HCT116 (cell line): Measurements from ENCODE around the gene SLC8A1. TPM values are rescaled to one million over a fixed set of nuclear protein-coding genes. Genes with fewer than 3 reads are reported as not detected.

ENCODE experiments used
- ATAC-seq: fragments of 200-7000 bp; cut with Tn5 transposase; 2 replicates; pipeline ENCODE4 v1.9.1; 2020; ENCODE audit warnings: mild to moderate bottlenecking, moderate library complexity
- BruUV-seq: library from RNA; stranded (reverse); fragments of 400-500 nt; replicated peaks from 2 replicates; lab custom pipeline; 2021; lab: Mats Ljungman, UMichigan
- CTCF ChIA-PET: fragments of 300-600 bp; sonication (Branson Sonifier 250); formaldehyde crosslinking; loops from one replicate; lab custom pipeline; 2021; ENCODE audit warnings: antibody characterized with exemption; lab: Charles Lee
- POLR2A ChIA-PET: fragments of 300-600, 350-600 bp; sonication (Branson Sonifier 250); formaldehyde crosslinking; loops from one replicate; lab custom pipeline; 2021; ENCODE audit warnings: antibody characterized with exemption; lab: Charles Lee
- RAD21 ChIA-PET, 2 experiments: fragments of 300-600 bp; sonication (Branson Sonifier 250); formaldehyde crosslinking; loops; one replicate each; lab custom pipeline; 2023; ENCODE audit warnings: low total read pairs in 2 of 2; ENCODE audit not compliant: uncharacterized antibody in 2 of 2, unreplicated experiment in 2 of 2, low non-redundant PET in 1 of 2; lab: Charles Lee
- DNase-seq: peaks from one replicate; pipeline ENCODE4 v3.0.0-alpha.2; 2010; ENCODE audit warnings: low read depth, low spot score
- H2AFZ ChIP-seq: fragments of 200-600 bp; shearing (Covaris generic), sonication (generic); 2 replicates; pipeline ENCODE4 v1.6.1; 2017; ENCODE audit warnings: low read depth, mixed run types, mixed read lengths, antibody characterized with exemption, low read length; ENCODE audit not compliant: poor library complexity, severe bottlenecking
- H3K27ac ChIP-seq: 2 replicates; pipeline ENCODE4 v1.5.1; 2012; ENCODE audit warnings: low read depth, low read length
- H3K27me3 ChIP-seq: fragments of 200-600 bp; sonication (generic); 2 replicates; pipeline ENCODE4 v1.6.1; 2016; ENCODE audit warnings: mixed run types, low read length, mixed read lengths; ENCODE audit not compliant: insufficient read depth
- H3K36me3 ChIP-seq, 2 experiments: fragments of 200-500 bp in 1 of 2; fragments of 200-600 bp in 1 of 2; sonication (Bioruptor generic) in 1 of 2; sonication (generic) in 1 of 2; 2 replicates each; pipeline versions ENCODE4 v1.5.1 to v1.6.1; 2014 to 2016; ENCODE audit warnings: low read length in 2 of 2, inconsistent platforms in 1 of 2, mixed read lengths in 1 of 2, mixed run types in 1 of 2; ENCODE audit not compliant: insufficient read depth in 2 of 2, control insufficient read depth in 1 of 2
- H3K4me1 ChIP-seq, 2 experiments: fragments of 200-600 bp in 1 of 2; sonication (generic) in 1 of 2; 2 replicates each; pipeline versions ENCODE4 v1.5.1 to v1.6.1; 2012 to 2017; ENCODE audit warnings: low read length in 2 of 2, inconsistent platforms in 1 of 2, mild to moderate bottlenecking in 1 of 2, mixed read lengths in 1 of 2, mixed run types in 1 of 2, moderate library complexity in 1 of 2; ENCODE audit not compliant: insufficient read depth in 2 of 2, control insufficient read depth in 1 of 2
- H3K4me2 ChIP-seq: fragments of 200-600 bp; sonication (generic); 2 replicates; pipeline ENCODE4 v1.6.1; 2017; ENCODE audit warnings: mixed run types, low read length, mixed read lengths
- H3K4me3 ChIP-seq, 2 experiments: fragments of 200-600 bp in 1 of 2; sonication (generic) in 1 of 2; replicated peaks in 1 of 2; 2 replicates each; pipeline ENCODE4 v1.5.1; 2011 to 2016; ENCODE audit warnings: low read length in 2 of 2, control low read depth in 1 of 2, low read depth in 1 of 2, mild to moderate bottlenecking in 1 of 2, mixed read lengths in 1 of 2, mixed run types in 1 of 2
- H3K79me2 ChIP-seq: fragments of 200-600 bp; sonication (generic); 2 replicates; pipeline ENCODE4 v1.6.1; 2017; ENCODE audit warnings: mild to moderate bottlenecking, mixed run types, low read length, moderate library complexity, mixed read lengths; ENCODE audit not compliant: insufficient read depth
- H3K9ac ChIP-seq: fragments of 200-600 bp; sonication (generic); 2 replicates; pipeline ENCODE4 v1.6.1; 2016; ENCODE audit warnings: low read length, mixed read lengths
- H3K9me2 ChIP-seq: fragments of 200-600 bp; sonication (generic), shearing (Covaris generic); 2 replicates; pipeline ENCODE4 v1.6.1; 2017; ENCODE audit warnings: mixed run types, mild to moderate bottlenecking, moderate library complexity; ENCODE audit not compliant: insufficient read depth
- H3K9me3 ChIP-seq, 2 experiments: fragments of 200-500 bp in 1 of 2; fragments of 200-600 bp in 1 of 2; sonication (Bioruptor generic) in 1 of 2; sonication (generic) in 1 of 2; 2 replicates each; pipeline ENCODE4 v1.6.1; 2014 to 2017; ENCODE audit warnings: low read length in 2 of 2, mixed read lengths in 2 of 2, inconsistent platforms in 1 of 2, low read depth in 1 of 2, mild to moderate bottlenecking in 1 of 2, mixed run types in 1 of 2, moderate library complexity in 1 of 2; ENCODE audit not compliant: control insufficient read depth in 1 of 2, insufficient read depth in 1 of 2
- H4K20me1 ChIP-seq: fragments of 200-600 bp; sonication (generic), shearing (Covaris generic); 2 replicates; pipeline ENCODE4 v1.6.1; 2017; ENCODE audit warnings: mixed run types, mild to moderate bottlenecking, moderate library complexity; ENCODE audit not compliant: insufficient read depth
- CBX3 ChIP-seq: IDR thresholded peaks from 2 replicates; pipeline ENCODE4 v1.6.1; 2012; ENCODE audit warnings: low read depth
- CEBPB ChIP-seq: IDR thresholded peaks from 2 replicates; pipeline ENCODE4 v1.6.1; 2012; ENCODE audit warnings: low read depth
- ELF1 ChIP-seq: IDR thresholded peaks from 2 replicates; pipeline ENCODE4 v1.6.1; 2012; ENCODE audit warnings: low read depth, borderline replicate concordance
- EZH2 ChIP-seq: fragments of 200-600 bp; sonication (generic); IDR thresholded peaks from 2 replicates; pipeline ENCODE4 v1.6.1; 2017; ENCODE audit warnings: antibody characterized with exemption, mixed run types
- FOSL1 ChIP-seq: IDR thresholded peaks from 2 replicates; pipeline ENCODE4 v1.6.1; 2012; ENCODE audit warnings: low read depth
- POLR2A ChIP-seq: IDR thresholded peaks from 2 replicates; pipeline ENCODE4 v1.7.0; 2011; ENCODE audit warnings: borderline replicate concordance; ENCODE audit not compliant: insufficient read depth, insufficient read length; ENCODE audit errors: extremely low read depth
- POLR2AphosphoS5 ChIP-seq: IDR thresholded peaks from 2 replicates; pipeline ENCODE4 v1.6.1; 2011; ENCODE audit warnings: mild to moderate bottlenecking, low read depth, low read length, moderate library complexity
- SIN3A ChIP-seq: IDR thresholded peaks from 2 replicates; pipeline ENCODE4 v1.6.1; 2012; ENCODE audit warnings: low read depth
- SRF ChIP-seq: IDR thresholded peaks from 2 replicates; pipeline ENCODE4 v1.6.1; 2012; ENCODE audit warnings: low read depth
- TCF7L2 ChIP-seq: IDR thresholded peaks from 2 replicates; pipeline ENCODE4 v1.7.0; 2011; ENCODE audit warnings: borderline replicate concordance, inconsistent platforms; ENCODE audit not compliant: insufficient read depth, insufficient read length; ENCODE audit errors: extremely low read depth
- YY1 ChIP-seq: IDR thresholded peaks from 2 replicates; pipeline ENCODE4 v1.6.1; 2011; ENCODE audit warnings: low read length, low read depth, moderate library complexity, mild to moderate bottlenecking; ENCODE audit not compliant: insufficient replicate concordance; ENCODE audit errors: extremely low read depth
- ZFX ChIP-seq: fragments of 450-650 bp; IDR thresholded peaks from 2 replicates; pipeline ENCODE4 v1.6.1; 2017
- ZNF274 ChIP-seq: fragments of 200-500 bp; sonication (Bioruptor generic); IDR thresholded peaks from 2 replicates; pipeline ENCODE4 v1.6.1; 2014; ENCODE audit warnings: mild to moderate bottlenecking, low read depth, low read length, inconsistent platforms
- intact Hi-C: fragments of 100-400 bp; cut with micrococcal nuclease; formaldehyde crosslinking; loops from 2 replicates; pipeline ENCODE4 v1.10.0; 2022
- total RNA-seq: library from RNA; stranded (reverse); gene quantifications from one replicate; pipeline ENCODE4 v1.2.1, GENCODE V29; 2021; ENCODE audit not compliant: unreplicated experiment
- TF ChIP-seq, protein P1 (sequence below), 3 experiments: fragments of 200-600 bp in 1 of 3; sonication (generic) in 1 of 3; IDR thresholded peaks in 2 of 3; conservative IDR thresholded peaks in 1 of 3; 2 replicates each; pipeline ENCODE4 v1.5.1; 2012 to 2017; ENCODE audit warnings: low read depth in 2 of 3, low read length in 2 of 3, antibody characterized with exemption in 1 of 3, borderline replicate concordance in 1 of 3, control low read depth in 1 of 3, mild to moderate bottlenecking in 1 of 3, mixed read lengths in 1 of 3, mixed run types in 1 of 3, moderate library complexity in 1 of 3; ENCODE audit not compliant: insufficient read depth in 1 of 3
- TF ChIP-seq, protein P2 (sequence below): IDR thresholded peaks from 2 replicates; pipeline ENCODE4 v1.6.1; 2012

Gene SLC8A1
- total RNA-seq, 1 experiment from 2014 or later, result 0.07 TPM

DNA sequence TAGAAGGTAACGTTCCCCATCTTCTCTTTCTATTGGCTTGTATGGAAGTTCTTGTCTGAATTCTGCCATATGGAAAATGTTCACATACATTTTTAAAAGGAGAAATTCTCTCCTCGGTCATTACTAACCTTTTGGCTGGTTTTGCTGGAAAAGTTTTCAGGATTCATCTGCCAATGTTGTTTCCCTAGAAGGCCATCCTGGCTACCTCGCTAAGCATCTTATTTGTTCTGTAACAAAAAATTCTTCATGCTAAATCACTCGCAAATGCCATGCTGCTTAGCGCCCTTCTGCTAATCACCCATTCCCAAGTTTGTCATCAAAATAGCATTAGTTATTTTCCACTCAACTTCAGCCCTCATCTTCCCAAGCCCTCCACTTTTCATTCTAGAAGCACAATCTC lies 262.0 kb downstream of the SLC8A1 start:
- no peaks in the 10 kb centered on the region for H3K9me2 ChIP-seq
- ChIA-PET CTCF (no interaction called here), POLR2A (no interaction called here), RAD21 (no interaction called here)
- no peak overlapping the region for H3K27ac ChIP-seq
- no peaks in the 10 kb centered on the region for H3K79me2 ChIP-seq
- TF ChIP-seq CEBPB (no peak), ZNF274 (no peak), SIN3A (no peak), FOSL1 (no peak), ELF1 (no peak), ZFX (no peak), POLR2AphosphoS5 (no peak), SRF (no peak), CBX3 (no peak), EZH2 (no peak), TCF7L2 (no peak), POLR2A (no peak), YY1 (no peak)
- TF ChIP-seq, protein P1, sequence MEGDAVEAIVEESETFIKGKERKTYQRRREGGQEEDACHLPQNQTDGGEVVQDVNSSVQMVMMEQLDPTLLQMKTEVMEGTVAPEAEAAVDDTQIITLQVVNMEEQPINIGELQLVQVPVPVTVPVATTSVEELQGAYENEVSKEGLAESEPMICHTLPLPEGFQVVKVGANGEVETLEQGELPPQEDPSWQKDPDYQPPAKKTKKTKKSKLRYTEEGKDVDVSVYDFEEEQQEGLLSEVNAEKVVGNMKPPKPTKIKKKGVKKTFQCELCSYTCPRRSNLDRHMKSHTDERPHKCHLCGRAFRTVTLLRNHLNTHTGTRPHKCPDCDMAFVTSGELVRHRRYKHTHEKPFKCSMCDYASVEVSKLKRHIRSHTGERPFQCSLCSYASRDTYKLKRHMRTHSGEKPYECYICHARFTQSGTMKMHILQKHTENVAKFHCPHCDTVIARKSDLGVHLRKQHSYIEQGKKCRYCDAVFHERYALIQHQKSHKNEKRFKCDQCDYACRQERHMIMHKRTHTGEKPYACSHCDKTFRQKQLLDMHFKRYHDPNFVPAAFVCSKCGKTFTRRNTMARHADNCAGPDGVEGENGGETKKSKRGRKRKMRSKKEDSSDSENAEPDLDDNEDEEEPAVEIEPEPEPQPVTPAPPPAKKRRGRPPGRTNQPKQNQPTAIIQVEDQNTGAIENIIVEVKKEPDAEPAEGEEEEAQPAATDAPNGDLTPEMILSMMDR (IDR thresholded peaks at IDR 0.05 in 2 of 3, conservative IDR thresholded peaks at IDR 0.05 in 1 of 3; ENCODE audit: borderline replicate concordance in 1 of 3, insufficient read depth in 1 of 3, low read depth in 2 of 3, low read length in 2 of 3), result no peak
- TF ChIP-seq, protein P2, sequence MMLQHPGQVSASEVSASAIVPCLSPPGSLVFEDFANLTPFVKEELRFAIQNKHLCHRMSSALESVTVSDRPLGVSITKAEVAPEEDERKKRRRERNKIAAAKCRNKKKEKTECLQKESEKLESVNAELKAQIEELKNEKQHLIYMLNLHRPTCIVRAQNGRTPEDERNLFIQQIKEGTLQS, result no peak
- H2AFZ ChIP-seq, result no peak overlapping the region
- DNase-seq, result no peak
- no peak overlapping the region for H3K9ac ChIP-seq
- BruUV-seq, result no TSS peak
- no peak for ATAC-seq
- no peaks in the 10 kb centered on the region for H4K20me1 ChIP-seq
- H3K4me2 ChIP-seq, result no peak overlapping the region
- H3K27me3 ChIP-seq, result peaks cover 18% of the 10 kb centered on the region
- H3K36me3 ChIP-seq, result no peaks in the 10 kb centered on the region
- intact Hi-C loops, result no loop called here
- H3K4me1 ChIP-seq, result no peaks in the 10 kb centered on the region
- no peak overlapping the region for H3K4me3 ChIP-seq
- no peaks in the 10 kb centered on the region for H3K9me3 ChIP-seq
